Hematopoietic multipotent progenitor cell treated with erythropoietin and hydrocortisone succinate and interleukin-3 and kit ligand, for 17 days (in vitro differentiated cells): ENCODE data around the gene CAMK2A.

Experiments
- DNase-seq: peaks from one replicate; pipeline ENCODE4 v3.0.0-alpha.2; 2015; ENCODE audit warnings: low spot score

CAMK2A gene

DNA sequence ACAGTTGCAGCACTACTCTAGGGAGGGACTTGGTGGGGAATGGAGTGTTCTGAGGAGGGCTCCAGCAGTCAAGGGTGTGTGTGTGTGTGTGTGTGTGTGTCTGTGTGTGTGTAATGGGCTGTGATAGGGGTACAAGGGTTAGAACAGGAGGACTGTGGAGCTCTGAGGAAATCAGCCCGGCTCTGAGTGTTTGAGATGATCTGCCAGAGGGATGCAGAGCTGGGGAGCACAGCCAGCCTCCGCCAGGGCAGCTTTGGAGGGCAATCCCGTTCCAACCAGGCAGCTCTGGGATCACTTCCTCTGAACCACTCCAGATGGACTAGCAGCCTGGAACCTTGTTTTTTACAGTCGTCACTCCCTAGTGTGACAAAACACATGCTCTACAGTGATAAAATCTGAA is 102.7 kb downstream of the CAMK2A start:
- DNase-seq, result no peak

DNA sequence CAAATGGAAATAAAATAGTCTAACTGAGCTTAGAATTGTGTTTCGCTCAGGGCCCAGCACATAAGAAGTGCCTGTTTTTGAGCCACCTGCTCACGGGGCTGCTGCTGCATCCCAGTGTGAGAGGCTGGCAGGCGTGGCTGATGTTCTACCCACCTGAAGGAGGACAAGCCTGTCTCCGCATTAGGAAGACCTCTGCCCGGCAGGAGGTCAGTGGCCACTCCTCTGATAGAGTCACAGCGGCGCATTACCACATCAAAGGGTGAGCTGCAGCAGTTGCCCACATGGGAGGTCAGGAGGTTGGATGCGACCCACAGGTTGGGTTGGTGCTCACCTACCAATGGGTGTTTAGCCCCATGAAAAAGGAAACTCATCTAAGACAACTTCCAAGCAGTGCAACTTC is 103.4 kb downstream of the CAMK2A start:
- DNase-seq, result no peak

DNA sequence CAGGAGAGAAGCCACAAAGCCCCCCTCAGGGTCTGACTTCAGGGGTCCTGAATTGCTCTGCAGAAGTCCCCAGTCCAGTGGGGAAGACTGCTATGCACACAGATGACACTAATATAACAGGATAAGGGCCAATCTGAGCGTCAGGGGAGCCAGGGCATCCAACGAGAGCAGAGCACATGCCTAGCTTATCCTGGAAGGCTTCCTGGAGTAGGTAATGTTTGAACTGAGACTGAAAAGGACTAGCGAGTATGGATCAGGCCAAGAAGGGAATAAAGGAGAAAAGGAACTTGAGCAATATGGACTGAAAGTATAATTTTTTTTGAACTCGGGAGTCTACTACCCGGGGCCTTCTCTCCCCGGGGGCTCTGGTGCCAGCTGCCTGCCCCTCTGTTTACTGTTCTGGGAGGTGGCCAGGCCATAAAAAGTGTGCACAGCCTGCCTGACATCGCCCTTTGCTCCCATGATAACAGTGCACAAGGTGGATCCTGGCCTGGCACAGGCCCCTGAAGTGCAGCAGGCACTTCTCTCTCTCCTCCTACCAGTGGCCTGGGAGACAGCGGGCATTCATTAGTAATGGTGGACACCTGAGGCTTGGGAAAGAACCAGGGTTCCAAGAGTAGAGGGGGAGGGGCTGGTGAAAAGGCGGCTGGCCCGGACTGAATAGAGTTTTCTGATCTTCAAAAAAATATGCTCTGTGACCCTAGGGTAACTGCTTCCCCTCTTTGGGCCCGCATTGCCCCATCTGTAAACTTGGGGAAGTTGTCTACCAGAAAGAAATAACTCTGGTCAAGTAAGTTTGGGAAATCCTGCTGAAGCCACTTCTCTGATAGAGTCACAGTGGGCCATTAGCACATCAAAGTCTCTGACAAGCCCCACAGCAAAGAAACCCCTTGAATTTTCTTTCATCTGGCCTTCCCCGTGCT is 104.3 kb downstream of the CAMK2A start:
- no peak for DNase-seq

DNA sequence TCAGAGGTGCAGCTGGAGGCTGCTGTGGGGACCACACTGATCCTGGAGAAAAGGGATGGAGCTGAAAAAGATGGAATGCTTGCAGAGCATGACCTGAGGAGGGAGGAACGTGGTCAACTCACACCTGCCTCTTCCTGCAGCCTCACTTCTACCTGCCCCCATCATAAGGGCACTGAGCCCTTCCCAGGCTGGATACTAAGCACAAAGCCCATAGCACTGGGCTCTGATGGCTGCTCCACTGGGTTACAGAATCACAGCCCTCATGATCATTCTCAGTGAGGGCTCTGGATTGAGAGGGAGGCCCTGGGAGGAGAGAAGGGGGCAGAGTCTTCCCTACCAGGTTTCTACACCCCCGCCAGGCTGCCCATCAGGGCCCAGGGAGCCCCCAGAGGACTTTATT is 105.6 kb downstream of the CAMK2A start:
- no peak for DNase-seq

DNA sequence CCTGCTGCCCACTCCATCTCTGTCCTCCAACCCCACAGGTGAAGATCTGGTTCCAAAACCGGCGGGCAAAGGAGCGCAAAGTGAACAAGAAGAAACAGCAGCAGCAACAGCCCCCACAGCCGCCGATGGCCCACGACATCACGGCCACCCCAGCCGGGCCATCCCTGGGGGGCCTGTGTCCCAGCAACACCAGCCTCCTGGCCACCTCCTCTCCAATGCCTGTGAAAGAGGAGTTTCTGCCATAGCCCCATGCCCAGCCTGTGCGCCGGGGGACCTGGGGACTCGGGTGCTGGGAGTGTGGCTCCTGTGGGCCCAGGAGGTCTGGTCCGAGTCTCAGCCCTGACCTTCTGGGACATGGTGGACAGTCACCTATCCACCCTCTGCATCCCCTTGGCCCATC is 106.1 kb downstream of the CAMK2A start:
- no peak for DNase-seq

DNA sequence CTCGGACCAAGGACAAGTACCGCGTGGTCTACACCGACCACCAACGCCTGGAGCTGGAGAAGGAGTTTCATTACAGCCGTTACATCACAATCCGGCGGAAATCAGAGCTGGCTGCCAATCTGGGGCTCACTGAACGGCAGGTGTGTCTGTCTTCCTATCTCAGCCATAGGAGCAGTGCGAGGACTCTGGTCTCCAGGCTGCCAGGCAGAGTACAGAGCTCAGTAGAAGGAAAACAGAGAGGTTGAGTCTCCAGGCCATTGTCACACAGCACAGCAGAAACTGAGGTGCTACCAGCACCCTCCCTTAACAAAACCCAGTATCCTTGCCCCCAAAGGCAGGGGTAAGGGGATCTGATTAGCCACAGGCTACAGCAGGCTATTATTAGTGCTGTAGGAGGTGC is 106.8 kb downstream of the CAMK2A start:
- DNase-seq, result no peak

DNA sequence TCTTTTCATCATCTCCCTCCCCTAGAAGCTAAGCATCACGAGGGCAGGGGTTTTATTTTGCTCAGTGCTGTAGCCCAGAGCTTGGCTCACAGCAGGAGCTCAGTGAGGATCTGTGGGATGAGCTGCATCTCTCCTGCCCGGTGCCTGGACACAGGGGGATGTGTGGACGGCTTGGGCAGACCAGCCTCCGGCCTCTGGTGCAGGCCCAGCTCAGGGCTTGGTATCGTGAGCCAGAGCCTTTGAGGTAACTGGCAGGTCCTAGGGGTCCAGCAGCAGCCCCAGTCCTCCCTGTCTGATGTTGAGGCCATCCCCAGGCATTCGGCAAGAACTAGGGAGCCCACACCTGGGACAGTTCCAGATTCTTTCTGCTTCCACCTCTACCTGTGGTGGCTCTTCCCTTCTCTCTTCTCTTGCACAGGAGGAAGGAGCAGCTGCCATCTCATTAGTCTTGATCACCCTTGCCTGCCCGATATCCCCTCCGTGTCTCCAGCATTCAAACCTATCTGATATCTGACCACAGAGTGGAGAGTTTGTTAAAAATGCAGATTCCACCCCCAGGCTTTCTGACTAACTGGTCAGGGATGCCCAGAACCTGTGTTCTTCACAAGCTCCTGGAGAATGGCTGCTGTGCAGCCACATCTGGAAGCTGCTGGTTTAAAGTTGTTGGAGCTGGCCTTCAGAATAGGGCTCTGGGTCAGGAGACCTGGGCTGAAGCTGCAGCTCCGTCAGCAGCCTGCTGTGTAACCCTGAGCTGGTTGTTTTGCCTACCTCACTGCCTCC is 107.6 kb downstream of the CAMK2A start:
- DNase-seq, result no peak

DNA sequence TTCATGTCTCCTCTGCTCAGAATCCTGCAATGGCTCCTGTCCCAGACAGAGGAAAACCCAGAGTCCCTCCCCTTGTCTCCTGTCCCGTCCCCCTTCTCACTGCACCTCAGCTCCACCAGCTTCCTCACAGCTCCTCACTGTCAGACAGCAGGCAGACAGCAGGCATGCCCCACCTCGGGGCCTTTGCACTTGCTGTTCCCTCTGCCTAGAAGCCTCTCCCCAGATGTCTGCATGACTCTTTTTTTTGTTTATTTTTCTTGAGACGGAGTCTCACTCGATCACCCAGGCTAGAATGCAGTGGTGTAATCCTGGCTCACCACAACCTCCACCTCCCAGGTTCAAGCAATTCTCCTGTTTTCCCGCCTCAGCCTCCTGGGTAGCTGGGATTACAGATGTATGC is 108.5 kb downstream of the CAMK2A start:
- DNase-seq, result no peak

DNA sequence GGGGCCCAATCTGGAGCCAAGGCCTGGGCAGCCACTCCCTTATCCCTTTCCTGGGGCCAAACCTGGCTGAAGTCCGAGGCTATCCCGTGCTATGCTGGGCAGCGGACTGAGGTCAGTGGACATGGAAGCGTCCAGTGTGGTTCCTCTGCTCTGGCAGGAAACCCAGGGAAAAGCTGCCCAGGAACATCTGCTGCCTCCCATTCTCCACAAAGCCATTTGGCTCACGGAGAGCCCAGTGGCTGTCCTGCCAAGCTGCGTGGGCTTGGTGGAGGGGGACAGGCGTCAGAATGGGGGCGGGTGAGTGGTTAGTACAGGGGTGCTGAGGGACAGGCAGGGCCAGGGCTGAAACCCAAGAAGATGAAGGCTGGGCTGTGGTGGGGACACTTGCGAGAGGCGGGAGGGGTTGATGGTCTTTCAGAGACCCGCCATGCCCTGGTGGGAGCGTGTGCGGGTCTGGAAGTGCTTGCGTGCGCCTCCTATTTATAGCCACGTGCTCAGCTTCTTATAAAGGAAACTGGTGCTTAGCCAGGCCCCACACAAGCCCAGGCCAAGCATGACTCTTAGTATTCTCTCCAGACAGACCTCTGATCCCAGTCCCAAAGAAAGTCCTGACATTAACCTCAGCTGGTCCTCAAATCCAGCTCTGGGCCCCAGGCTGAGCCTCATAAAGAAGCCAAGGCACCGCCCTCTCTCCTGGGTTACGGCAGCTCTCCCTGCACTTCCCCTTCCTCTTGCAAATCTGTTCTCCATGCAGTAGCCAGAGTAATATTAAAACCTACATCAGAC is 109.1 kb downstream of the CAMK2A start:
- no peak for DNase-seq

DNA sequence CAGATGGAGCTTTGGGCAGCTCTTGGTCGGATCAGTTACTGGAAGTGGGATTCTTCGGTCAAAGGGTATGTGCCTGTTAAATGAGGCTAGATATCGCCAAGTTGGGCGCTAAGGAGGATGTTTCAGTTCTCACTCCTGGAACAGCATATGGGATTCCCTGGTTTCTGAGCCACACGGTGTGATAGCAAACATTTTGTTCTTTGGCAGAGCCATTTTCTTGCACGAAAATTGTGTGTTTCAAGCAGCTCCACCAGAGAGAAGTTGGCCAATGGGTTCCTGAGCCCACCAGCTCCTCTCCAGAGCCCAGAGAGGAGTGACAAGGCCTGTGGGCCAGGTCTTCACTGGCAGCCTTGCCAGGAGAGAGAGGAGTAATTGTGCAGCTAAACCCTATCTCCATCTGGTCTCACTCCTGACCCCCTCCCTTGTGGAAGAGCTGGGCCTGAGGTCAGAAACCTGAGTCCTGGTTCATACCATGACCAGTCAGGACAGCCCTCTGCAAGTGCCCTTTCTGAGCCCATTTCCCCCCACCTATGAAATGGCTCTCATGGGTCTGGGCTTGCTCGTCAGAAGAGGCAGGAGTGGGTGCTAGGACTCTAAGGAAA is 110.5 kb downstream of the CAMK2A start:
- DNase-seq, result no peak

DNA sequence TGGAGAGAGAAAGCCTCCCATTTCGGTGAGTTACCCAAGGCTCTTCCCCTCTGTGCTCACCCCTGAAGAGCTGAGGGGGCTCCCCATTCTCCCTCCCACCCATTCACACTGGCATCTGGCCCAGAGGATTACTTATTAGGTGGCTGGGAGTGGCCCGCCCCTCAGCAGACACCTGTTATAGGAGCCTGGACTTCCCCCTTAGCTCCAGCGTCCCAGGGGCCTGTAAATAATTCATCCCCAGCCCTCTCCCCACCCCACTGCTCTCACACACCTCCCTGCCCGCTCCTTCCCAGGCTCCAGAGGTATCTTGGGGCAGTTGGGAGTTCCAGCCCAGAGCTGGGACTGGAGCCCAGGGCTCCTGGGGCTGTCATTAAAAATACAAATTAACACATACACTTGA is 111.3 kb downstream of the CAMK2A start:
- DNase-seq, result no peak

DNA sequence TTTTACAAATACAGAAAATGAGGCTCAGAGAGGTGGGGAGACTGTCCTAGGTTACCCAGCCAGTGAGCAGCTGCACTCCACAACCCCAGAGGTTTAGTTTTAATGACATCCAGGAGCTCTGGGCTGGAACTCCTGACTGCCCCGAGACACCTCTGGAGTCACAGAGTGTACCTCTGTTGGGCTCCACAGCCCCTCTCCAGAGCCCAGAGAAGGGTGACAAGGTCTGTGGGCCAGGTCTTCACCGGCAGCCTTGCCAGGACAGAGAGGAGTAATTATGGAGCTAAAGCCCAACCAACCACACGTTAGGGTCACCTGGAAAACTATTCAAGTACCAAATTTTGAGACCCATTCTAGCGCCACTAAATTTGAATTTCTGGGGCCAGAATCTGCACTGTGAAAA is 111.9 kb downstream of the CAMK2A start:
- DNase-seq, result no peak

DNA sequence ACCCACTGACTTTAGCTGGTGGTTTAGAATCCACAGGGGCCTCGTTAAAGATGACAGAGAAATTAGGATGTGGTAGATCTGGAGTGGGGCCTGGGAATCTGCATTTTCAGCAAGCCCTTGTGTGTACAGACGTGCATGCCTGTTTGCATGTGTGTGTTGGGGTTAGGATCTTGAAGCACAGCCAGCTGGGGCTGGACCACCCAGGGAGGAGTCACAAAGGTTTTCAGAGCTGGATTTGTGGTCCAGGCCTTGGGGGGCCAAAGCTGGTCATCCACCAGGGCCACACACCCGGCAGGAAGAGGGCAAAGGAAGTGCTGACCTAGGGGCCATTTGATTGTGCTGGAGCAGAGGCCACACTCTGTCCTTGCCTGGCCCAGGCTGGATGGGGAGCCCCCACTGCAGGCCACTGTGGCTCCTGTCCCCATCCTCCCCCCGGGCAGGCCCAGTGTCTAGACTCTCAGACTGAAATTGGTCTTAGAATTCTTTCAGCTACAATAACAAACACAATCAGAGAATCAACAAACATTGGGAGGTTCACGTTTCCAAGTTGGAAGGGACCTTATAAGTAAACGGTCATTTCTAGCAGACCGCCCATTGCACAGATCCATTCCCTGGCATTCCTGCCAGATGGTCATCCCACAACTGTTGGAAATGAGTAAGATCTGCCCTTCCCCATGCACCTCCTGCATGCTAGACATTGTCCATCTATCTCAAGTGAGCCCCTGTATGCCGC is 112.7 kb downstream of the CAMK2A start:
- no peak for DNase-seq

DNA sequence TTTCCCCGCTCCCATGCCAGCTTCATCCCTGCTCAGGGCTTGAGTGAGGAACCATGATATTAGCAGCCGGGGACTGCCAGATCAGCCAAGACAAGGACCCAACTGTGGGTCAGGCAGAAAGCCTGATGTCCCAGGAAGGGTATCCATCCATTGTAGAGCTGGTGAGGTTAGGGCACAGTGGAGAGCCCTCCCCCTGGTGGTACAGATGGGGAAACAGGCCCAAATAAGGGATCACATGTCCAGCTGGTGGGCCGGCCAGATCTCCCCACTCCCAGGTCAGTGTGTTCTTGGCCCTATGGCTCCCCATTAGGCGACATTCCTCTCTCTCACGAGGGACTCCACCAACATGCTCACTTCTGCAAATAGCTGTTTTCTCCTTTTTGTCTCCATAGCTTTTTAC is 114.0 kb downstream of the CAMK2A start:
- DNase-seq, result no peak

DNA sequence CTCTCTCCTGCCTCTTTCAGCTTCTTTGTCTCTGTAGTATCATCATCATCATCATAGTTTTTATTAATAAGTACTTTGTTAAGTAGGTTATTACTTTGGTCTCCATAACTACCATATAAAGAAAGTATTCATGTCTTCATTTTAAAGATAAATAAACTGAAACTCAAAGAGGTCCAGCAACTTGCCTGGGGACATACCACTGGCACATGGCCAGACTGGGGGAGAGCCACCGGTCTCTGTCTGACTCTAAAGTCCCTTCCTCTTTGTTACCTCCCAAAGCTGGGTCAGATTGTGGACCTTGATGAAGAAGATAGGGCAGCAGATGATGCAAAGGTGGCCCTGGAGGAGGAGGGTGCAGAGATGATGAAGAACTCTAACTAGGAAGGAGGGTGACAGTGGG is 114.5 kb downstream of the CAMK2A start:
- DNase-seq, result no peak

DNA sequence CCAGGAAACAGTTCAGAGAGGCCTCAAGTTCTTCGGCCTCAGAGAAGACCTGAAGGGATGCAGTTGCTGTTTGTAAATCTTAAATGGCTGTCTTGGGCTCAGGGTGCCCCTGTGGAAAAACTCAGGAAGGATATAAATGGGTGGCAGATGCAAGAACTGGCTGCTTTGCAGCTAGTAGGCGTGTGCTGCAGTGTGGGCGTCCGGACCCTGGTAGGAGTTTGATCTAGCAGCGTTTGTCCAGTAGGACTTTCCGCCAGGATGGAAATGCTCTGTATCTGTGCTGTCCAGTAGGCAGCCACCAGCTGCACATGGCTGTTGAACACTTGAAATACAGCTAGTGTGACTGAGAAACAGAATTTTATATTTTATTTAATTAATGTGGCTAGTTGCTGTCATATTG is 115.3 kb downstream of the CAMK2A start:
- DNase-seq, result no peak

DNA sequence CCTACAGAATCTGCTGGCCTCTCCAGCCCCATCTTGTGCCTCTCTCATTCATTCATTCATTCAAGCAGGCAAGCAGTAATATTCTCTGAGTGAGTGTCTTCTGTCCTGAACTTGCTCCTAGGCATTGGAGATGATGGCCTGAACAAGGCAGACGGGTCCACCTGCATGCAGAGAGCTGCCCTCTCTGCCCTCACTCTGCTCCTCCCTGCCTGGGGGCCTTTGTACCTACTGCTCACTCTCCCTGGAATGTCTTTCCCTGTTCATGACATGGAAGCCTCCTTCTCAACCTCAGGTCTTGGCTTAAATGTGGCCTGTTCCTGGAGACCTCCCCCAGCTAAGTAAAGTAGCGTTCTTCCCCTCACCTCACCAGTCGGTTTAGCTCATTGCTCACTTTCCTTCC is 116.4 kb downstream of the CAMK2A start:
- DNase-seq, result no peak

DNA sequence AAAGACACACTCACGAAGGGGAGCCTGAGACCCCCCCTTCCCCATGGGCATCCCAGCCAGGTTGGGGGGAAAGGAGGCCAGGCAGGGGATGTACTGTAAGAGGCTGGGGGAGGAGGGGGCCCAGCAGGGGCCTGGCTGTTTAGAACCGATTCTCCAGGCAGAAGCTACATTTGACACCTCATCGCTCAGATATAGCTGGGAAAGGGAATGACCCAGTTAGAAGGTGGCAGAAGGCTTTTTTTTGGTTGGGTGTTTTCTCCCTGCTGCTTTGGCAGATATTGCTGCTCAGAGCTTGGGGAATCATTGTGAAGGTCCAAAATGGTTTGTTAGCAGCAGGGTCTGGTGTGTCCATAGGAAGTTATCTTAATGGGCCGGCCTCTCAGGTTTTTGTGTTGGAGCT is 117.0 kb downstream of the CAMK2A start:
- no peak for DNase-seq

DNA sequence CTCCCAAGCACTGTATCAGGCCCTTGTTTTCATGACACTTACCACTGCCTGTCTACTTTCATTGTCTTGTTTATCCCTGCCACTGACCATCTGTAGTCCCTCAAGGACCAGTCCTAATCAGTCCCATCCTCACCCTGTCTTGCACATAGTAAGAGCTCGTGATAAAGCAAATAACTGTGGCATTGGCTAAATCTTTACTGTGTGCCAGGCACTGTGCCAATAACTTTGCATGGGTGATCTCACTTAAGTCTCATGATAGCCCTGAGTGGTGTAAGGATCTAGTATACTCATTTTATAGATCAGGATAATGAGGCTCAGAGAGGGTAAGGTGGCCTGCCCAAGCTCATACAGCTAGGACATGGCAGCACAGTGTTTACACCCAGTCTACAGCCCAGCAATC is 117.4 kb downstream of the CAMK2A start:
- no peak for DNase-seq
